Vagina (tissue), 2 donors: ENCODE data around the gene MGAT5B.

ENCODE experiments used
- POLR2A ChIP-seq, 2 donors: fragments of 450-650 bp; IDR thresholded peaks; one replicate each; pipeline ENCODE4 v1.6.1; 2017; ENCODE audit warnings: antibody characterized with exemption in 2 of 2, mild to moderate bottlenecking in 2 of 2, moderate library complexity in 2 of 2
- TF ChIP-seq, protein P1 (sequence below), 3 experiments: fragments of 450-650 bp in 2 of 3; fragments of 200-600 bp in 1 of 3; sonication (generic) in 1 of 3; IDR thresholded peaks; one replicate each; pipeline ENCODE4 v1.5.1; 2017 to 2019; ENCODE audit warnings: antibody characterized with exemption in 3 of 3, mild to moderate bottlenecking in 2 of 3, moderate library complexity in 2 of 3

DNA sequence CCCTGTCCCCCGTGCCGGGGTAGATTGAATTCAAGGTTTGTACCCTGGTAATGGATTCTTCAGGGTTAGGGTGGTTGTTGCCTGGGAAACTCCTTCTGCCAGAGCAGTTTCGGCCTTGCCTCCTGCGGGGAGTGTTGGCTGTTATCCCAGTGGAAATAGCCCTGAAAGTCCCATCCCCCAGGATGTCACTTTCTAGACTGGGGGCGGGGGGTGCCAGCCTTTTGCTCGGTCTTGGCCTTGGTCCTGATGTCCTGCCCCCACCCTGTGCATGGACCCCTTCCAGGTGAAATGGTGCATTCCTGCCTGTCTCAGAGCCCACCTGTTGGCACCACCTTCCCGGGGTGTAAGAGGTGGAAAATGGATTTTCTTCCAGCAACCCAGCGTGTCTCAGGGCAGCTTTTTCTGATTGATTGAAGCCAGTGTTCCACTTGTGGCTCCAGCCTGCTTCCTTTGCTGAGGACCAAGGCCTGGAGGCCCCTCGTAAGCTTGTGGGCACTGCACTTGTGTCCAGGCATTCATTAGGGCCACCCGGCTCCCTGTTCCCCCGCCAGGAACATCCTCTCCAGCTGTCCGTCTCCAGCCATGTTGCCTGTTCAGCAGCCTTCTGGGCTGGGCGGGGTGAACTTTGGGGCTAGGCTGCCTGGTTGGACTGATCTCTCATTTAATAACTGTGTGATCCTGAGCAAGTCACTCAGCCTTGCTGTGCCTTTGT, 25.6 kb downstream of the MGAT5B start:
- TF ChIP-seq, protein P1, sequence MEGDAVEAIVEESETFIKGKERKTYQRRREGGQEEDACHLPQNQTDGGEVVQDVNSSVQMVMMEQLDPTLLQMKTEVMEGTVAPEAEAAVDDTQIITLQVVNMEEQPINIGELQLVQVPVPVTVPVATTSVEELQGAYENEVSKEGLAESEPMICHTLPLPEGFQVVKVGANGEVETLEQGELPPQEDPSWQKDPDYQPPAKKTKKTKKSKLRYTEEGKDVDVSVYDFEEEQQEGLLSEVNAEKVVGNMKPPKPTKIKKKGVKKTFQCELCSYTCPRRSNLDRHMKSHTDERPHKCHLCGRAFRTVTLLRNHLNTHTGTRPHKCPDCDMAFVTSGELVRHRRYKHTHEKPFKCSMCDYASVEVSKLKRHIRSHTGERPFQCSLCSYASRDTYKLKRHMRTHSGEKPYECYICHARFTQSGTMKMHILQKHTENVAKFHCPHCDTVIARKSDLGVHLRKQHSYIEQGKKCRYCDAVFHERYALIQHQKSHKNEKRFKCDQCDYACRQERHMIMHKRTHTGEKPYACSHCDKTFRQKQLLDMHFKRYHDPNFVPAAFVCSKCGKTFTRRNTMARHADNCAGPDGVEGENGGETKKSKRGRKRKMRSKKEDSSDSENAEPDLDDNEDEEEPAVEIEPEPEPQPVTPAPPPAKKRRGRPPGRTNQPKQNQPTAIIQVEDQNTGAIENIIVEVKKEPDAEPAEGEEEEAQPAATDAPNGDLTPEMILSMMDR (IDR thresholded peaks at IDR 0.05) = no peak
- TF ChIP-seq POLR2A (IDR thresholded peaks at IDR 0.05) = no peak
